HG03064 (cell line): ENCODE measurements around the gene DBNDD1.
"Not testable (repeated sequence)": the region's sequence is repeated elsewhere in the genome, so short reads cannot be mapped to it uniquely, and the experiment has no call there.

ENCODE experiments used
- ATAC-seq: cut with Tn5 transposase; IDR thresholded peaks from one replicate; pipeline ENCODE4 v1.9.1; 2021; ENCODE audit warnings: low read depth; ENCODE audit not compliant: unreplicated experiment

Gene DBNDD1, protein sequence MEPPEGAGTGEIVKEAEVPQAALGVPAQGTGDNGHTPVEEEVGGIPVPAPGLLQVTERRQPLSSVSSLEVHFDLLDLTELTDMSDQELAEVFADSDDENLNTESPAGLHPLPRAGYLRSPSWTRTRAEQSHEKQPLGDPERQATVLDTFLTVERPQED

GRCh38 chr16:90018652-90019542 lies at the start of gene DBNDD1:
Gene DBNDD1 (minus strand): TSS chr16:90019456. CDS start chr16:90019341, 115 bp downstream.
- ATAC-seq = no peak

DNA sequence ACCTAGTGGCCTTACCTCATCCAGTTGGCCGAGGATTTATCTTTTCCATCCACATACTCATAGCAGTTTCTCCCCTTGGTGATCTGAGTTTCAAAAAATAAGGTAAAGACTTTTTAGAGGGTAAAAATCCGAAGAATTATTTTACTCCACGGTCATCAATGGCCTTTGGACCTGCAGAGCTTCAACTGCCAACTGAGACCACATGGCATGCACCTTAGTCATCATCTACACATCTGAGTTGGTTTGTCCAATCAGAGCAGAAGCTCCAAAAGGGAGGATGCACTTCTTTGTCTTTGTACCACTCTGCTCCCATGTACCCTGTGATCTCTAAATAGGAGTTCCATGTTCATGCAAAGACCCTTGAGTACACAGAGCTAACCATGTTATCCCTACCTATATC lies 42.2 kb upstream of the DBNDD1 start:
- ATAC-seq = no peak

DNA sequence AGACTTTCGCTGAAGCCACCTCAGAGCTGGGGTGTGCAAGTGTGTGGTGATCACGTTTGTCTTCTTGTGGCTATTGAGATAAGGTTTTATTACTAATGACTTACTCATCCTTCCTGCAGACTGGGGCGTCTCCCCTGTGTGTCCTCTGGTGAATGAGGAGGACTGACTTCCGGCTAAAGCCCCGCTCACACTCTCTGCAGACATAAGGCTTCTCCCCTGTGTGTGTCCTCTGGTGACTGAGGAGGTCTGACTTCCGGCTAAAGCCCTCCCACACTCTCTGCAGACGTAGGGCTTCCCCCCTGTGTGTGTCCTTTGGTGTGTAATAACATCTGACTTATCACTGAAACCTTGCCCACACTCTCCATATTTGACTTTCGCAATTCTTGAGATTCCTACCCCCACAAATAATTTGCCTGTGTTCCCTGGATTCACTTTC lies 38.5 kb upstream of the DBNDD1 start:
- no peak for ATAC-seq

DNA sequence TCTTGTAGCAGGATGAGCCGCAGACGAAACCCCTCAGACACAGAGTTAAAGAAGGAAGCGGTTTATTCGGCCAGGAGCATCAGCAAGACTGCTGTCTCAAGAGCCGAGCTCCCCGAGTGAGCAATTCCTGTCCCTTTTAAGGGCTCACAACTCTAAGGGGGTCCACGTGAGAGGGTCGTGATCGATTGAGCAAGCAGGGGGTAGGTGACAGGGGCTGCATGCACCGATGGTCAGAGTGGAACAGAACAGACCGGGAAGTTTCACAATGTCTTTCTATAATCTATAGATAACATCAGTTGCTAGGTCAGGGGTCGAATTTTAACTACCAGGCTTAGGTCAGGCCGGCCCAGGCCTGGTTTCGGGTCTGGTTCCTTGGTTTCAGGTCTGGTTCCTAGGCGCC lies 37.3 kb upstream of the DBNDD1 start:
- ATAC-seq = not testable (repeated sequence)

DNA sequence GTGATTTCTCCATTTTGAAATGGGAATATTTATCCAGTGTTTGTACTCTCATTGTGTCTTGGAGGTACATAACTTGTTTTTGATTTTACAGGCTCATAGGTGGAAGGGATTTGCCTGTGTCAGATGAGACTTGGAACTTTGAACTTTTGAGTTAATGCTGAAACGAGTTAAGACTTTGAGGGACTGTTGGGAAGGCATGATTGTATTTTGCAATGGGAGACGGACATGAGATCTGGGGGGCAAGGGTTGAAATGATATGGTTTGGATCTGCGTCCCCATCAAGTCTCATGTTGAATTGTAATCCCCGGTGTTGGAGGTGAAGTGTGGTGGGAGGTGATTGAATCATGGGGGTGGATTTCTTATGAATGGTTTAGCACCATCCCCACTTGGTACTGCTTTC lies 36.1 kb upstream of the DBNDD1 start:
- ATAC-seq = no peak

DNA sequence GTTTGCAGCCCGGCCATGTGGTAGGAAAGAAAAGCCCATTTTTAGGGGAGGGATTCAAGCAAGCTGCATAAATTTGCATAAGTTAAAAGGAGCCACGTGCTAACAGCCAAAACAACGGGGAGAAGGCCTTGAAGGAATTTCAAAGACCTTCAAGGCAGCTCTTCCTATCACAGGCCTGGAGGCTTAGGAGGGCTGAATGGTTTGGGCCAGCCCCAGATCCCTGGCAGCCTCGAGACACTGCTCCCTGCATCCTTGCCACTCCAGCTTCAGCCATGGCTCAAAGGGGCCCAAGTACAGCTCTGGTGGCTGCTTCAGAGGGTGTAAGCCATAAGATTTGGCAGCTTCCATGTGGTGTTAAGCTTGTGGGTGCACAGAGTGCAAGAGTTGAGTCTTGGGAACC lies 35.3 kb upstream of the DBNDD1 start:
- ATAC-seq = no peak

DNA sequence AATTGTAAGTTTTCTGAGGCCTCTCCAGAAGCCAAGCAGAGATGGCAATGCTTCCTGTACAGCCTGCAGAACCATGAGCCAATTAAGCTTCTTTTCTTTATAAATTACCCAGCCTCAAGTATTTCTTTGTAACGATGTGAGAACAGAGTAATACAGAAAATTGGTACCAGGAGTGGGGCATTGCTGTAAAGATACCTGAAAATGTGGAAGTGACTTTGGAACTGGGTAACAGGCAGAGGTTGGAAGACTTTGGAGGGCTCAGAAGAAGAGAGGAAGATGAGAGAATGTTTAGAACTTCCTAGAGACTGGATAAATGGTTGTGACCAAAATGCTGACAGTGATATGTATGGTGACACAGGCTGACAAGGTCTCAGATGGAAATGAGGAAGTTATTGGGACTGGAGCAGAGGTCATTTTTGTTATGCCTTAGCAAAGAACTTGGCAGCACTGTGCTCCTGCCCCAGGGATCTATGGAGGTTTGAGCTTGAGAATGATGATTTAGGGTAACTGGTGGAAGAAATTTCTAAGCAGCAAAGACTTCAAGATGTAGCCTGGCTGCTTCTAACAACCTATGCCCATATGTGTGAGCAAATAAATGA lies 34.7 kb upstream of the DBNDD1 start:
- no peak for ATAC-seq

- no peak for ATAC-seq
Observed at GRCh38 chr16:90050969-90051368, 31.7 kb upstream of the DBNDD1 start.

- no peak for ATAC-seq
Observed at GRCh38 chr16:90048737-90049330, 29.6 kb upstream of the DBNDD1 start.

GRCh38 chr16:90048347-90048722 lies 29.1 kb upstream of the DBNDD1 start:
- ATAC-seq = no peak

DNA sequence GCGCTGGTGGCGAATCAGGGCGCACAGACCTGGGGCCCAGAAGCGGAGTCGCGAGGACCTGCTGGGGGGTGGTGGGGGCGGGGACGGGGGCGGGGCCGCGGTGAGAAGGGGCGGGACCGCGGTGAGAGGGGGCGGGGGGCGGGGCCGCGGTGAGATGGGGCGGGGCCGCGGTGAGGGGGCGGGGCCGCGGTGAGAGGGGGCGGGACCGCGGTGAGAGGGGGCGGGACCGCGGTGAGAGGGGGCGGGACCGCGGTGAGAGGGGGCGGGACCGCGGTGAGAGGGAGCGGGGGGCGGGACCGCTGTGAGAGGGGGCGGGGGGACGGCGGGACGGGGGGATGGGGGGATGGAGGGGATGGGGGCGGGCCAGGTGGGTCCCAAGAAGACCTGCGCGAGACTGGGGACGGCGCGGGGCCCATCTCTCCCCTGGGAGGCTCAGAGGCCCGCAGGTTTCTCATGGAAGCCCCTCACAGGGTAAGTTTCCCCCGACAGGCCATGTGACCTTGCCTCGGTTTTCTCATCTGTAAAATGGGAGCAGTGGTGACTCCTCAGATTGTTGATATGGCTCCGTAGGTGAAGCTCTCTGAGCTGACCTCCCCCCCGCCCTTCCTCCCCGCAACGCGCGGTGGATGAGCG lies 28.6 kb upstream of the DBNDD1 start:
- no peak for ATAC-seq

DNA sequence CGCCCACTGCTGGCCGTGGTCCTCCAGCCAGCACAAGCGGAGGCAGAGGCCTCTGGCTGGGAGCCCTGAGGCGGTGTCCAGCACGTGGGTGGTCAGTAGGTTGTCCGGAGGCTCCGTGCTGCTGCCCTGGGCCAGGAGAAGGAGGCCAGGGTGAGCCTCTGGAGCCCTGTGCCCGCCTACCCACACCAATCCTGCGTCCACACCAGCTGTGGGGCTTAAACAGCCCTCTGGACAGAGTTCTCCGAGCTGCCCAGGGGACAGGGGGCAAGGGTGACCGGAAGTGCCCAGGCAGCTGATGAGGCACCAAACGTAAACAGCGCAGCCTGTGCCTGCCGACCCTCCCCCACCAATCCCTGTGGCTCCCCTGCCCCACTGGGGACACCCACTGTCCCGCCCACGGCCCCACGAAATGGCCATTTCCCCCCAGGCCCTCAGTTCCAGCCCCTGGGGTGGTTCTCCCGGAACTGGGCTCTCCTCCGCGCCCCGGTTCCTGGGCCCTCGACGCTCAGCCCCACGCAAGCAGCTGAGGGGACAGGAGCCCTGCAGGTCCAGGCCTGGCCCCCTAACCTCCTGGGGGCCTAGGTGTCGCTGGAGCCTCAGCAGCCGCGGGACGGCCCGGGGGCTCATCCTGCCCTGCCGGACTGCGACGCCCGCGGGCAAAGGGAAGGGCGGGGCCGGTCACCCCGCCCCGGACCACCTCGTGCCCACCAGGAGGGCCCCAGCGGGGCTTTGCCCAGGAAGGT lies 27.9 kb upstream of the DBNDD1 start:
- ATAC-seq = no peak

DNA sequence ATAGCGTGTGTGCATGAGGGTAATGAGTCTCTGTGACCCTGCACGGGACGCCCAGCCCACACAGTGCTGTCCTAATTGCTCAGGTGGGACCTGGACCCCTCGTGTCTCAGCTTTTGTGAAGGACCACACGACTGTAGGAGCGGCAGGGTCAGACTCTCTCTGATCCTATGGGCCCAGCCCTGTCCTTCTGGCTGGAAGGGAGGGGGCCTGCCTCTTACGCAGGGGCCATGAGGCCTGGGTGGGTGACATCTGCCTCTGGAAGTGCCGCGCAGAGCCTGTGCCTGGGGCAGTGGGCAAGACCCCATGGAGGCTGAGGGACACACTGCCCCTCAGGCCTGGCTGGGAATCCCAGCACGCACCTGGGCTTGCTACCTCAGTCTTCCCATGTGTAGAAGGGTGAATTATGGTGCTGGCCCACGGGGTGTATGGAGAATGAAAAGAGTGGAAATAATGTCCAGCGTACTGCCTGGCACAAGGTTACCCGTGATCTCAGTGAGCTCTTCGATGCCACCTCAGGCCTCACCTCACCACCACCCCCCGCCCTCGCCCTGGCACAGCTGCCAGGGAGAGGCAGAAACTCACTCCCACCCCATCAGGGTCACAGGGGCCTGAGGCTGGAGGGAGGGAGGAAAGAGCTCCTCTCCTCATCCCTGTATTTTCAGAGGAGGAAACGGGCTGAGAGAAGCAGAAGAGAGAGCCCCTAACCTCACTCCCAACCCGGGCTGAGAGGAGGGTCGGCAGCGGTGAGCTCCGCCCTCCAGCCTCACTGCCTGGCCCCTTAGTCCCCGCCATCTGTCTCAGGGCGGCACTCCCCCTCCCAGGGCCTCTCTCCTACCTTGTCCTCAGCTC lies 27.1 kb upstream of the DBNDD1 start:
- ATAC-seq = no peak

- ATAC-seq = no peak
Observed at GRCh38 chr16:90044111-90044551, 24.9 kb upstream of the DBNDD1 start.

DNA sequence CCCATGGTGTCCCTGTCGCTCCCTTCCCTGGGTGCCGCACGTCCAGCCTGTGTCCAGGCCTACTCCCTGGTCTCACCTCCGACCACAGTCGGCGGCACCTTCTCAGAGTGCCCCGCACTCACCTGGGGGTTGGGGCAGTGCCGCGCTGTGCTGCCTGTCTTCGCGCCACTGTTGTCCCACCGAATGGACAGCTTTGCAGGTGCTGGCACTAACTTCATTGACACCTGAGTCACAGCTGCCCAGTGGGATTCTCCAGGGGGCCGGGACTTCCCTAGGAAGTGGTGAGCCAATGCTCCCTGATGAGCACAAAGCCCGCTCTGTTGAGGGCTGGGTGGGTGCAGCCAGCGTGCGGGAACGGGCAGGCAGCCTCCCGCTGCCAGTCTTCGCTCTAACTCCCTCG lies 24.3 kb upstream of the DBNDD1 start:
- no peak for ATAC-seq

- no peak for ATAC-seq
Observed at GRCh38 chr16:90042946-90043514, 23.8 kb upstream of the DBNDD1 start.

- ATAC-seq = no peak
Observed at GRCh38 chr16:90041896-90042473, 22.7 kb upstream of the DBNDD1 start.

- ATAC-seq = no peak
Observed at GRCh38 chr16:90040152-90041023, 21.1 kb upstream of the DBNDD1 start.
